ENCODE results near the gene CENPK. TPM values are rescaled to one million over a fixed set of nuclear protein-coding genes. Genes with fewer than 3 reads are reported as not detected.
A peak's percentile ranks its signal among the peaks of the same experiment; 100 is the strongest.

Gene CENPK
- total RNA-seq, 1 experiment from 2014 or later: 45.6 TPM

GRCh38 chr5:65480306-65480865 lies 82.6 kb downstream of the CENPK start:
- no TSS peak for BruUV-seq (replicated peaks)
- H2AFZ ChIP-seq: peak overlapping the region; percentile 90
- H3K79me2 ChIP-seq (ENCODE audit: low read depth): no peaks in the 10 kb centered on the region
- DNase-seq: peak in 1 of 2 experiments; percentile 22
- H3K4me2 ChIP-seq: peak overlapping the region; percentile 97
- peaks cover 26% of the 10 kb centered on the region for H3K4me1 ChIP-seq (replicated peaks; ENCODE audit: insufficient read depth)
- peaks cover 14% of the 10 kb centered on the region for H3F3A ChIP-seq (ENCODE audit: insufficient read depth, low read depth)
- H4K20me1 ChIP-seq (ENCODE audit: insufficient read depth): no peaks in the 10 kb centered on the region
- ChIA-PET POLR2A (ENCODE audit: unreplicated experiment) (interaction anchor here (0.6 kb wide), 1 partner anchor 127 kb away, joined by 6 read pairs; no protein-coding TSS in a partner anchor), CTCF (interaction anchor here (0.6 kb wide), 2 partner anchors 118 to 662 kb away, joined by 3 to 4 read pairs; no protein-coding TSS in a partner anchor)
- H3K9me2 ChIP-seq (ENCODE audit: insufficient read depth): no peaks in the 10 kb centered on the region
- intact Hi-C loops (cut with micrococcal nuclease; ENCODE audit: unreplicated experiment): loop anchor here (5.0 kb wide), 2 partner anchors 268 to 543 kb away; no protein-coding TSS in a partner anchor
- H3K27ac ChIP-seq: no peak overlapping the region
- no peaks in the 10 kb centered on the region for H3K27me3 ChIP-seq (ENCODE audit: insufficient read depth, low read depth)
- no peaks in the 10 kb centered on the region for H3K9me3 ChIP-seq (ENCODE audit: insufficient read depth, low read depth)
- TF ChIP-seq EZH2 (IDR thresholded peaks at IDR 0.05; ENCODE audit: low read depth) (no peak), CTCF (conservative IDR thresholded peaks at IDR 0.05) (no peak)
- no peaks in the 10 kb centered on the region for H3K36me3 ChIP-seq (ENCODE audit: low read depth)
- H3K4me3 ChIP-seq: peak overlapping the region; percentile 85

- BruUV-seq (replicated peaks): no TSS peak
Observed at GRCh38 chr5:65479527-65479926, 83.4 kb downstream of the CENPK start.

GRCh38 chr5:65478336-65478735 lies 84.6 kb downstream of the CENPK start:
- TF ChIP-seq EZH2 (IDR thresholded peaks at IDR 0.05; ENCODE audit: low read depth) (no peak), CTCF (conservative IDR thresholded peaks at IDR 0.05) (no peak)
- H3K36me3 ChIP-seq (ENCODE audit: low read depth): no peaks in the 10 kb centered on the region
- no peak for DNase-seq

More at GRCh38 chr5:65479527-65479926, 83.4 kb downstream of the CENPK start:
- Histone ChIP-seq H4K20me1 (ENCODE audit: insufficient read depth) (no peaks in the 10 kb centered on the region), H2AFZ (peak overlapping the region; percentile 90; the same call in 1 of the 2 replicates), H3K4me2 (peak overlapping the region; percentile 97), H3K27me3 (ENCODE audit: insufficient read depth, low read depth) (no peaks in the 10 kb centered on the region), H3K27ac (no peak overlapping the region), H3F3A (ENCODE audit: insufficient read depth, low read depth) (peaks cover 14% of the 10 kb centered on the region), H3K9me2 (ENCODE audit: insufficient read depth) (no peaks in the 10 kb centered on the region), H3K9me3 (ENCODE audit: insufficient read depth, low read depth) (no peaks in the 10 kb centered on the region), H3K4me1 (replicated peaks; ENCODE audit: insufficient read depth) (peaks cover 26% of the 10 kb centered on the region), H3K36me3 (ENCODE audit: low read depth) (no peaks in the 10 kb centered on the region), H3K4me3 (peak overlapping the region; percentile 85; the same call in 1 of the 2 replicates), H3K79me2 (ENCODE audit: low read depth) (no peaks in the 10 kb centered on the region)
- no peak for DNase-seq
- CTCF ChIA-PET: no interaction called here
- no peak for TF ChIP-seq CTCF (conservative IDR thresholded peaks at IDR 0.05)
- no peak for TF ChIP-seq EZH2 (IDR thresholded peaks at IDR 0.05; ENCODE audit: low read depth)
- POLR2A ChIA-PET (ENCODE audit: unreplicated experiment): interaction anchor here (0.7 kb wide), 1 partner anchor 192 kb away, joined by 5 read pairs; no protein-coding TSS in a partner anchor
- intact Hi-C loops (cut with micrococcal nuclease; ENCODE audit: unreplicated experiment): no loop called here

More at GRCh38 chr5:65478336-65478735, 84.6 kb downstream of the CENPK start:
- Histone ChIP-seq H3K4me3 (no peak overlapping the region), H3K4me2 (no peak overlapping the region), H4K20me1 (ENCODE audit: insufficient read depth) (no peaks in the 10 kb centered on the region), H3K79me2 (ENCODE audit: low read depth) (no peaks in the 10 kb centered on the region), H2AFZ (no peak overlapping the region), H3K9me2 (ENCODE audit: insufficient read depth) (no peaks in the 10 kb centered on the region), H3K27ac (no peak overlapping the region), H3K4me1 (replicated peaks; ENCODE audit: insufficient read depth) (peaks cover 22% of the 10 kb centered on the region), H3K9me3 (ENCODE audit: insufficient read depth, low read depth) (no peaks in the 10 kb centered on the region), H3K27me3 (ENCODE audit: insufficient read depth, low read depth) (no peaks in the 10 kb centered on the region), H3F3A (ENCODE audit: insufficient read depth, low read depth) (peaks cover 12% of the 10 kb centered on the region)
- intact Hi-C loops (cut with micrococcal nuclease; ENCODE audit: unreplicated experiment): no loop called here
- ChIA-PET CTCF (interaction anchor here (0.7 kb wide), 1 partner anchor 668 kb away, joined by 3 read pairs; no protein-coding TSS in a partner anchor), POLR2A (ENCODE audit: unreplicated experiment) (no interaction called here)
- BruUV-seq (replicated peaks): no TSS peak
